ENCODE results near the gene ECM1.

The ECM1 gene

GRCh38 chr1:150514260-150514659 lies 6.4 kb downstream of the ECM1 start:
- Histone ChIP-seq H3K36me3 (ENCODE audit: insufficient read depth) (no peaks in the 10 kb centered on the region), H3K4me3 (IDR thresholded peaks at IDR 0.05; ENCODE audit: insufficient read depth, low read depth, low read length) (no peak overlapping the region), H3K27ac (no peak overlapping the region), H4K20me1 (ENCODE audit: insufficient read depth) (no peaks in the 10 kb centered on the region), H3K4me1 (ENCODE audit: low read depth, poor library complexity, severe bottlenecking) (peaks cover 13% of the 10 kb centered on the region), H3K9ac (no peak overlapping the region), H3K4me2 (no peak overlapping the region; the same call in 1 of the 2 replicates), H3K79me2 (ENCODE audit: insufficient read depth, low read depth) (no peaks in the 10 kb centered on the region), H3K27me3 (ENCODE audit: insufficient read depth, low read depth) (0 out of 2 replicates have a peak, but pooled peaks cover 2% of the 10 kb centered on the region), H2AFZ (ENCODE audit: low read depth) (no peak overlapping the region)
- TF ChIP-seq, protein P1, sequence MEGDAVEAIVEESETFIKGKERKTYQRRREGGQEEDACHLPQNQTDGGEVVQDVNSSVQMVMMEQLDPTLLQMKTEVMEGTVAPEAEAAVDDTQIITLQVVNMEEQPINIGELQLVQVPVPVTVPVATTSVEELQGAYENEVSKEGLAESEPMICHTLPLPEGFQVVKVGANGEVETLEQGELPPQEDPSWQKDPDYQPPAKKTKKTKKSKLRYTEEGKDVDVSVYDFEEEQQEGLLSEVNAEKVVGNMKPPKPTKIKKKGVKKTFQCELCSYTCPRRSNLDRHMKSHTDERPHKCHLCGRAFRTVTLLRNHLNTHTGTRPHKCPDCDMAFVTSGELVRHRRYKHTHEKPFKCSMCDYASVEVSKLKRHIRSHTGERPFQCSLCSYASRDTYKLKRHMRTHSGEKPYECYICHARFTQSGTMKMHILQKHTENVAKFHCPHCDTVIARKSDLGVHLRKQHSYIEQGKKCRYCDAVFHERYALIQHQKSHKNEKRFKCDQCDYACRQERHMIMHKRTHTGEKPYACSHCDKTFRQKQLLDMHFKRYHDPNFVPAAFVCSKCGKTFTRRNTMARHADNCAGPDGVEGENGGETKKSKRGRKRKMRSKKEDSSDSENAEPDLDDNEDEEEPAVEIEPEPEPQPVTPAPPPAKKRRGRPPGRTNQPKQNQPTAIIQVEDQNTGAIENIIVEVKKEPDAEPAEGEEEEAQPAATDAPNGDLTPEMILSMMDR (conservative IDR thresholded peaks at IDR 0.05; ENCODE audit: low read depth, low read length) = no peak

DNA sequence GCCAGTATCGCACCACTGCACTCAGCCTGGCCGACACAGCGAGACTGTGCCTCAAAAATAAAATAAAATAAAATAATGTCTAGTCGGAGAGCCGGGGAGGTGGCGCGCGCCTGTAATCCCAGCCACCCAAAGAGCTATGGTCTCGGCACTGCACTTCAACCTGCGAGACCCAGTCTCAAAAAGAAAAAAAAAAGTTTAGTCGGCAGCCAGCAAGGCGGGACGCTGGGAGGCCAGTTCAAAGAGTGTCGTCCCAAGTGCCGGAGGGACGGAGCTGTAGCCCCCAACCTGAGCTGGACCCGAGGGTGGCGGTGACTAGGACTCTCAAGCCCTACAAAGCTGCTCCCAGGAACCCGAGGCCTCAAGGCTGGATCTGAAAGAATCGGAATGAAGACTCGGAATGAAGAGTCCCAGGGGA lies 7.0 kb downstream of the ECM1 start:
- H3K4me1 ChIP-seq (ENCODE audit: low read depth, poor library complexity, severe bottlenecking) = peaks cover 13% of the 10 kb centered on the region
- no peak overlapping the region for H3K4me3 ChIP-seq (IDR thresholded peaks at IDR 0.05; ENCODE audit: insufficient read depth, low read depth, low read length)
- H4K20me1 ChIP-seq (ENCODE audit: insufficient read depth) = no peaks in the 10 kb centered on the region
- TF ChIP-seq, protein P1 (conservative IDR thresholded peaks at IDR 0.05; ENCODE audit: low read depth, low read length) = no peak
- H3K27ac ChIP-seq = no peak overlapping the region
- H2AFZ ChIP-seq (ENCODE audit: low read depth) = peak overlapping the region; percentile 84
- peak overlapping the region; percentile 55; the same call in 1 of the 2 replicates for H3K9ac ChIP-seq
- H3K4me2 ChIP-seq = peak overlapping the region; percentile 65
- no peaks in the 10 kb centered on the region for H3K36me3 ChIP-seq (ENCODE audit: insufficient read depth)
- 0 out of 2 replicates have a peak, but pooled peaks cover 2% of the 10 kb centered on the region for H3K27me3 ChIP-seq (ENCODE audit: insufficient read depth, low read depth)
- H3K79me2 ChIP-seq (ENCODE audit: insufficient read depth, low read depth) = no peaks in the 10 kb centered on the region

- H3K36me3 ChIP-seq (ENCODE audit: insufficient read depth) = no peaks in the 10 kb centered on the region
- no peaks in the 10 kb centered on the region for H4K20me1 ChIP-seq (ENCODE audit: insufficient read depth)
- H3K79me2 ChIP-seq (ENCODE audit: insufficient read depth, low read depth) = no peaks in the 10 kb centered on the region
- 0 out of 2 replicates have a peak, but pooled peaks cover 2% of the 10 kb centered on the region for H3K27me3 ChIP-seq (ENCODE audit: insufficient read depth, low read depth)
- H3K27ac ChIP-seq = peak within 1 kb of the TSS; percentile 8; the same call in 1 of the 2 replicates
- H3K9ac ChIP-seq = peak within 1 kb of the TSS; percentile 55
- H2AFZ ChIP-seq (ENCODE audit: low read depth) = peak within 1 kb of the TSS; percentile 84
- TF ChIP-seq, protein P1 (conservative IDR thresholded peaks at IDR 0.05; ENCODE audit: low read depth, low read length) = no peak
- peak within 1 kb of the TSS; percentile 100 for H3K4me3 ChIP-seq (IDR thresholded peaks at IDR 0.05; ENCODE audit: insufficient read depth, low read depth, low read length)
- peaks cover 13% of the 10 kb centered on the region for H3K4me1 ChIP-seq (ENCODE audit: low read depth, poor library complexity, severe bottlenecking)
- H3K4me2 ChIP-seq = peak within 1 kb of the TSS; percentile 65
Measured at GRCh38 chr1:150515328-150516049, 7.6 kb downstream of the ECM1 start, which contains the start of gene FALEC. FALEC (plus strand) TSS chr1:150515752.

DNA sequence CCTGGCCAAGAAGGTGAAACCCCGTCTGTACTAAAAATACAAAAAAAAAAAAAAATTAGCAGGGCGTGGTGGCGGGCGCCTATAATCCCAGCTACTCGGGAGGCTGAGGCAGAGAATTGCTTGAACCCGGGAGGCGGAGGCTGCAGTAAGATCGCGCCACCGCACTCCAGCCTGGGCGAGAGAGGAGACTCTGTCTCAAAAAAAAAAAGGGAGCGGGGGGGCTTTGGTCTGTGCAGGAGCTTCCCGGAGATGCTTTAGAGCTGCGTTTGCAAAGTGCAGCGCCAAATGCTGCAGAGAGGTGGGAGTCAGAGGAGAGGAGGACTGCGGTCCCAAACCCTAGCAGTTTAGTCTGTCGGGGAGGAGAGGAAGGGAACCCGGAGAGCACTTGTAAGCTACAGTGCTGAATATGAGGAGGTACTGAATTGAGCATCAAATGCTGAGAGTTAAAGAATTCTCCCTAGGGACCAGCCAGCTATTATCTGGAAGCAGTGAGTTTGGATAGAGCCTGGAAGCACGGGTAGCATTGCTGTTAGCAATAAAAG lies 8.2 kb downstream of the ECM1 start:
- no peaks in the 10 kb centered on the region for H3K36me3 ChIP-seq (ENCODE audit: insufficient read depth)
- no peaks in the 10 kb centered on the region for H4K20me1 ChIP-seq (ENCODE audit: insufficient read depth)
- peak overlapping the region; percentile 84 for H2AFZ ChIP-seq (ENCODE audit: low read depth)
- H3K79me2 ChIP-seq (ENCODE audit: insufficient read depth, low read depth) = no peaks in the 10 kb centered on the region
- peak overlapping the region; percentile 65 for H3K4me2 ChIP-seq
- peaks cover 17% of the 10 kb centered on the region for H3K4me1 ChIP-seq (ENCODE audit: low read depth, poor library complexity, severe bottlenecking)
- 0 out of 2 replicates have a peak, but pooled peaks cover 2% of the 10 kb centered on the region for H3K27me3 ChIP-seq (ENCODE audit: insufficient read depth, low read depth)
- H3K4me3 ChIP-seq (IDR thresholded peaks at IDR 0.05; ENCODE audit: insufficient read depth, low read depth, low read length) = peak overlapping the region; percentile 100
- TF ChIP-seq, protein P1 (conservative IDR thresholded peaks at IDR 0.05; ENCODE audit: low read depth, low read length) = no peak
- H3K27ac ChIP-seq = peak overlapping the region; percentile 8; the same call in 1 of the 2 replicates
- H3K9ac ChIP-seq = peak overlapping the region; percentile 55
